A549 treated with ZK216348 at 1 μM for 4 hours (cell line): Measurements from ENCODE around the gene ZNF610. TPM values are rescaled to one million over a fixed set of nuclear protein-coding genes. Genes with fewer than 3 reads are reported as not detected.

ENCODE experiments used
- total RNA-seq: library from RNA; stranded (reverse); fragments of 200-300 nt; extraction: Qiagen RNA extraction; gene quantifications from 5 replicates; pipeline ENCODE4 v1.2.3, GENCODE V29; 2022; ENCODE audit warnings: low read depth

Gene ZNF610
- not detected in 5 replicates for total RNA-seq

GRCh38 chr19:52336117-52336790 lies at the start of gene ZNF610:
ZNF610 (plus strand) TSS chr19:52336243; CDS start chr19:52349173, 12,930 bp downstream.

GRCh38 chr19:52296773-52297600 lies 39.1 kb upstream of the ZNF610 start, which contains the start of gene ZNF480:
ZNF480 (plus strand) TSS chr19:52297169; CDS start chr19:52300413, 3,244 bp downstream.

GRCh38 chr19:52369559-52370340 lies 33.7 kb downstream of the ZNF610 start, which contains the start of gene ZNF880:
ZNF880 (plus strand) TSS chr19:52369923; CDS start chr19:52369966, 43 bp downstream.

GRCh38 chr19:52397310-52398080 lies 61.5 kb downstream of the ZNF610 start, which contains the start of gene ZNF528:
ZNF528 (plus strand) TSS chr19:52397849; CDS start chr19:52402014, 4,165 bp downstream.

Other genes starting within 250 kb of the ZNF610 start
- 1.7 to 3.1 TPM (median 1.8 TPM) in 5 replicates for gene ZNF841, start 240.5 kb upstream of the ZNF610 start, total RNA-seq
- gene ZNF616, start 196.3 kb upstream of the ZNF610 start, total RNA-seq: 0.48 to 1.4 TPM (median 0.79 TPM) in 5 replicates
- gene ZNF836, start 164.6 kb upstream of the ZNF610 start, total RNA-seq: 0.33 to 0.95 TPM (median 0.52 TPM) in 5 replicates
- 210 to 308 TPM (median 302 TPM) in 5 replicates for gene PPP2R1A, start 146.2 kb upstream of the ZNF610 start, total RNA-seq
- 6.0 to 14.9 TPM (median 9.6 TPM) in 5 replicates for gene ZNF766, start 66.7 kb upstream of the ZNF610 start, total RNA-seq
- 11.8 to 18.2 TPM (median 15.6 TPM) in 5 replicates for gene ZNF480, start 39.1 kb upstream of the ZNF610 start, total RNA-seq
- 0.16 to 1.8 TPM (median 0.70 TPM) in 5 replicates for gene ZNF880, start 33.7 kb downstream of the ZNF610 start, total RNA-seq
- gene ZNF528, start 61.6 kb downstream of the ZNF610 start, total RNA-seq: 0.04 to 0.57 TPM (median 0.20 TPM) in 4 of 5 replicates, not detected in the other
- not detected in 5 replicates for gene ZNF534, start 92.9 kb downstream of the ZNF610 start, total RNA-seq
- not detected in 5 replicates for gene ZNF578, start 117.3 kb downstream of the ZNF610 start, total RNA-seq
- gene ZNF808, start 191.4 kb downstream of the ZNF610 start, total RNA-seq: 0.04 to 0.21 TPM (median 0.09 TPM) in 3 of 5 replicates, not detected in the others
- gene ZNF701, start 234.0 kb downstream of the ZNF610 start, total RNA-seq: 0.11 to 0.34 TPM (median 0.22 TPM) in 5 replicates